HepG2 (cell line): ENCODE data around the gene YBX2. TPM values are rescaled to one million over a fixed set of nuclear protein-coding genes. Genes with fewer than 3 reads are reported as not detected.

Experiments
- CBX1 ChIP-seq: IDR thresholded peaks from one replicate; pipeline ENCODE4 v1.6.1; 2016; ENCODE audit warnings: antibody characterized with exemption, low read depth
- FOXJ3 ChIP-seq: sonication (generic); formaldehyde crosslinking; IDR thresholded peaks from 2 replicates; pipeline ENCODE4 v1.4.0; 2020; ENCODE audit warnings: missing genetic modification reagents, mild to moderate bottlenecking, borderline replicate concordance
- HMG20B ChIP-seq: conservative IDR thresholded peaks from 2 replicates; pipeline ENCODE4 v1.6.1; 2016; ENCODE audit warnings: missing genetic modification reagents, missing compliant biosample characterization
- MED13 ChIP-seq: sonication (generic); formaldehyde crosslinking; IDR thresholded peaks from 2 replicates; pipeline ENCODE4 v1.5.0; 2020; ENCODE audit warnings: missing genetic modification reagents
- MIXL1 ChIP-seq: IDR thresholded peaks from 2 replicates; pipeline ENCODE4 v1.6.1; 2016
- PAXIP1 ChIP-seq: sonication (generic); formaldehyde crosslinking; conservative IDR thresholded peaks from 2 replicates; pipeline ENCODE4 v1.4.0; 2020; ENCODE audit warnings: mild to moderate bottlenecking, missing genetic modification reagents, moderate library complexity
- RORA ChIP-seq: sonication (generic); formaldehyde crosslinking; IDR thresholded peaks from 2 replicates; pipeline ENCODE4 v1.5.0; 2020; ENCODE audit warnings: mild to moderate bottlenecking, missing genetic modification reagents, moderate library complexity
- SCMH1 ChIP-seq: sonication (generic); formaldehyde crosslinking; IDR thresholded peaks from 2 replicates; pipeline ENCODE4 v1.9.0; 2021; ENCODE audit warnings: missing genetic modification reagents, mild to moderate bottlenecking, borderline replicate concordance
- SMAD1 ChIP-seq: sonication (generic); formaldehyde crosslinking; IDR thresholded peaks from 2 replicates; pipeline ENCODE4 v1.4.0; 2020; ENCODE audit warnings: missing genetic modification reagents, low read depth, mild to moderate bottlenecking, borderline replicate concordance
- TEAD3 ChIP-seq: optimal IDR thresholded peaks from 2 replicates; pipeline ENCODE3; 2016; ENCODE audit warnings: borderline replicate concordance
- ZNF317 ChIP-seq: sonication (generic); formaldehyde crosslinking; IDR thresholded peaks from 2 replicates; pipeline ENCODE4 v1.5.0; 2020; ENCODE audit warnings: mild to moderate bottlenecking, missing genetic modification reagents
- ZNF34 ChIP-seq: sonication (generic); formaldehyde crosslinking; IDR thresholded peaks from 2 replicates; pipeline ENCODE4 v1.4.0; 2020; ENCODE audit warnings: mild to moderate bottlenecking, missing genetic modification reagents, borderline replicate concordance
- ZNF468 ChIP-seq: sonication (generic); formaldehyde crosslinking; IDR thresholded peaks from 2 replicates; pipeline ENCODE4 v1.8.0; 2022; ENCODE audit warnings: mild to moderate bottlenecking, moderate library complexity, missing genetic modification reagents
- ZNF512 ChIP-seq: sonication (generic); formaldehyde crosslinking; IDR thresholded peaks from 2 replicates; pipeline ENCODE4 v1.4.0; 2020; ENCODE audit warnings: mild to moderate bottlenecking, missing genetic modification reagents
- ZNF749 ChIP-seq: sonication (generic); formaldehyde crosslinking; IDR thresholded peaks from 2 replicates; pipeline ENCODE4 v1.8.0; 2022; ENCODE audit warnings: mild to moderate bottlenecking, missing genetic modification reagents, moderate library complexity, borderline replicate concordance
- ZNF879 ChIP-seq: sonication (generic); formaldehyde crosslinking; IDR thresholded peaks from 2 replicates; pipeline ENCODE4 v1.8.1; 2023; ENCODE audit warnings: missing genetic modification reagents
- polyA plus RNA-seq, 8 experiments: library from polyadenylated mRNA; depleted of rRNA in 3 of 8; stranded (reverse) in 7 of 8; unstranded in 1 of 8; fragments of >200 nt; fragmentation: Illumina TruSeq in 4 of 8; extraction: Trizol in 4 of 8; gene quantifications; 2 replicates each; pipeline versions ENCODE4 v1.2.1 to v1.2.3, GENCODE V29; 2011 to 2016; ENCODE audit warnings: low read depth in 4 of 8, missing spikeins in 1 of 8, mixed read lengths in 1 of 8; ENCODE audit not compliant: insufficient read depth in 1 of 8
- total RNA-seq, 5 experiments: library from RNA; depleted of rRNA; stranded (reverse); fragments of >200 nt; fragmentation: Illumina TruSeq; extraction: Trizol; gene quantifications; 2 replicates each; pipeline ENCODE4 v1.2.3, GENCODE V29; 2016; ENCODE audit warnings: low read depth in 1 of 5

Gene YBX2
- total and polyA plus RNA-seq, 2 of the 13 experiments (the other 11 are each of a cell fraction or from before 2014, with no cell fraction given): 0.12 to 0.22 TPM

- TF ChIP-seq CBX1 (no peak), ZNF879 (no peak), ZNF34 (CRISPR knock-in tag) (no peak), FOXJ3 (no peak), HMG20B (no peak), PAXIP1 (peak; percentile 40; the same call in 1 of the 2 replicates), RORA (CRISPR knock-in tag) (no peak), SCMH1 (no peak), MIXL1 (CRISPR knock-in tag) (no peak), SMAD1 (CRISPR knock-in tag) (no peak), ZNF468 (CRISPR knock-in tag) (no peak), MED13 (CRISPR knock-in tag) (no peak), ZNF317 (peak; percentile 59; the same call in 1 of the 2 replicates), ZNF749 (CRISPR knock-in tag) (no peak; the same call in 1 of the 2 replicates), ZNF512 (no peak), TEAD3 (no peak)
Measured at GRCh38 chr17:7241783-7242716, 52.4 kb downstream of the YBX2 start, which contains the start of gene GABARAP (continued).
